Calu3 (cell line): Measurements from ENCODE around the gene LAIR2. TPM values are rescaled to one million over a fixed set of nuclear protein-coding genes. Genes with fewer than 3 reads are reported as not detected.

Source experiments
- BruUV-seq: library from RNA; stranded (reverse); fragments of 400-500 nt; replicated peaks from 2 replicates; lab custom pipeline; 2021; lab: Mats Ljungman, UMichigan
- CTCF ChIA-PET: fragments of 300-600 bp; sonication (Branson Sonifier 250); formaldehyde crosslinking; loops from one replicate; lab custom pipeline; 2022; ENCODE audit warnings: antibody characterized with exemption; lab: Charles Lee
- DNase-seq: peaks from one replicate; pipeline ENCODE4 v3.0.0; 2022
- H3K27ac Mint-ChIP-seq: one replicate; pipeline ENCODE4 v1.8.0; 2022; ENCODE audit warnings: mixed read lengths; ENCODE audit not compliant: unreplicated experiment
- H3K27me3 Mint-ChIP-seq: one replicate; pipeline ENCODE4 v1.8.0; 2022; ENCODE audit warnings: mixed read lengths; ENCODE audit not compliant: unreplicated experiment
- H3K36me3 Mint-ChIP-seq: one replicate; pipeline ENCODE4 v1.8.0; 2022; ENCODE audit warnings: mild to moderate bottlenecking, moderate library complexity, mixed read lengths; ENCODE audit not compliant: insufficient read depth, unreplicated experiment
- H3K4me1 Mint-ChIP-seq: one replicate; pipeline ENCODE4 v1.8.0; 2022; ENCODE audit warnings: mild to moderate bottlenecking, low read depth, mixed read lengths; ENCODE audit not compliant: unreplicated experiment
- H3K4me3 Mint-ChIP-seq: one replicate; pipeline ENCODE4 v1.8.0; 2022; ENCODE audit warnings: mild to moderate bottlenecking, low read depth, moderate library complexity, mixed read lengths; ENCODE audit not compliant: unreplicated experiment
- H3K9me3 Mint-ChIP-seq: one replicate; pipeline ENCODE4 v1.8.0; 2022; ENCODE audit warnings: low read depth, mixed read lengths; ENCODE audit not compliant: unreplicated experiment
- CTCF ChIP-seq: fragments of 200-600 bp; IDR thresholded peaks from one replicate; pipeline ENCODE4 v1.8.0; 2022; ENCODE audit warnings: antibody characterized with exemption; ENCODE audit not compliant: unreplicated experiment
- intact Hi-C: fragments of 100-400 bp; cut with micrococcal nuclease; formaldehyde crosslinking; loops from one replicate; pipeline ENCODE4 v1.10.0; 2022; ENCODE audit not compliant: unreplicated experiment
- total RNA-seq: library from RNA; stranded (reverse); gene quantifications from 2 replicates; pipeline ENCODE4 v1.2.3, GENCODE V29; 2022

Gene LAIR2
- total RNA-seq, 1 experiment from 2014 or later: not detected

- no peak overlapping the region for H3K27ac Mint-ChIP-seq
- CTCF ChIA-PET: no interaction called here
- BruUV-seq: no TSS peak
- no peak for TF ChIP-seq CTCF
- intact Hi-C loops: no loop called here
- no peak for DNase-seq
- peaks cover 2% of the 10 kb centered on the region for H3K9me3 Mint-ChIP-seq
- no peaks in the 10 kb centered on the region for H3K4me1 Mint-ChIP-seq
- H3K4me3 Mint-ChIP-seq: no peak overlapping the region
- peaks cover 91% of the 10 kb centered on the region for H3K27me3 Mint-ChIP-seq
- no peaks in the 10 kb centered on the region for H3K36me3 Mint-ChIP-seq
Measured at GRCh38 chr19:54530866-54531265, 28.2 kb downstream of the LAIR2 start.

- no TSS peak for BruUV-seq
- H3K27ac Mint-ChIP-seq: no peak overlapping the region
- no peak for DNase-seq
- TF ChIP-seq CTCF: no peak
- H3K4me3 Mint-ChIP-seq: no peak overlapping the region
- intact Hi-C loops: no loop called here
- H3K4me1 Mint-ChIP-seq: no peaks in the 10 kb centered on the region
- H3K27me3 Mint-ChIP-seq: peaks cover 94% of the 10 kb centered on the region
- CTCF ChIA-PET: interaction anchor here (0.7 kb wide), 1 partner anchor 38 kb away, joined by 4 read pairs; no protein-coding TSS in a partner anchor
- no peaks in the 10 kb centered on the region for H3K36me3 Mint-ChIP-seq
- H3K9me3 Mint-ChIP-seq: peaks cover 2% of the 10 kb centered on the region
Measured at GRCh38 chr19:54532528-54532927, 29.9 kb downstream of the LAIR2 start.

GRCh38 chr19:54533476-54533875 is 30.8 kb downstream of the LAIR2 start:
- H3K36me3 Mint-ChIP-seq: no peaks in the 10 kb centered on the region
- intact Hi-C loops: no loop called here
- DNase-seq: no peak
- H3K27me3 Mint-ChIP-seq: peaks cover 94% of the 10 kb centered on the region
- H3K4me1 Mint-ChIP-seq: no peaks in the 10 kb centered on the region
- peaks cover 2% of the 10 kb centered on the region for H3K9me3 Mint-ChIP-seq
- BruUV-seq: no TSS peak
- CTCF ChIA-PET: no interaction called here
- no peak overlapping the region for H3K4me3 Mint-ChIP-seq
- H3K27ac Mint-ChIP-seq: no peak overlapping the region
- TF ChIP-seq CTCF: no peak

GRCh38 chr19:54534156-54534555 is 31.5 kb downstream of the LAIR2 start:
- Mint-ChIP-seq H3K4me1 (no peaks in the 10 kb centered on the region), H3K27me3 (peaks cover 94% of the 10 kb centered on the region), H3K9me3 (no peaks in the 10 kb centered on the region), H3K36me3 (no peaks in the 10 kb centered on the region), H3K4me3 (no peak overlapping the region), H3K27ac (no peak overlapping the region)
- intact Hi-C loops: no loop called here
- no TSS peak for BruUV-seq
- CTCF ChIA-PET: no interaction called here
- DNase-seq: no peak
- TF ChIP-seq CTCF: no peak
